ENCODE results near the gene CFAP65.
A peak's percentile ranks its signal among the peaks of the same experiment; 100 is the strongest.

The CFAP65 gene

GRCh38 chr2:219057709-219058540 is 16.6 kb upstream of the CFAP65 start:
- peak; percentile 64 to 80 for DNase-seq
- TF ChIP-seq POLR2A (IDR thresholded peaks at IDR 0.05; ENCODE audit: low read length) (no peak), GATA1 (IDR thresholded peaks at IDR 0.05; ENCODE audit: low read depth, low read length) (no peak)

DNA sequence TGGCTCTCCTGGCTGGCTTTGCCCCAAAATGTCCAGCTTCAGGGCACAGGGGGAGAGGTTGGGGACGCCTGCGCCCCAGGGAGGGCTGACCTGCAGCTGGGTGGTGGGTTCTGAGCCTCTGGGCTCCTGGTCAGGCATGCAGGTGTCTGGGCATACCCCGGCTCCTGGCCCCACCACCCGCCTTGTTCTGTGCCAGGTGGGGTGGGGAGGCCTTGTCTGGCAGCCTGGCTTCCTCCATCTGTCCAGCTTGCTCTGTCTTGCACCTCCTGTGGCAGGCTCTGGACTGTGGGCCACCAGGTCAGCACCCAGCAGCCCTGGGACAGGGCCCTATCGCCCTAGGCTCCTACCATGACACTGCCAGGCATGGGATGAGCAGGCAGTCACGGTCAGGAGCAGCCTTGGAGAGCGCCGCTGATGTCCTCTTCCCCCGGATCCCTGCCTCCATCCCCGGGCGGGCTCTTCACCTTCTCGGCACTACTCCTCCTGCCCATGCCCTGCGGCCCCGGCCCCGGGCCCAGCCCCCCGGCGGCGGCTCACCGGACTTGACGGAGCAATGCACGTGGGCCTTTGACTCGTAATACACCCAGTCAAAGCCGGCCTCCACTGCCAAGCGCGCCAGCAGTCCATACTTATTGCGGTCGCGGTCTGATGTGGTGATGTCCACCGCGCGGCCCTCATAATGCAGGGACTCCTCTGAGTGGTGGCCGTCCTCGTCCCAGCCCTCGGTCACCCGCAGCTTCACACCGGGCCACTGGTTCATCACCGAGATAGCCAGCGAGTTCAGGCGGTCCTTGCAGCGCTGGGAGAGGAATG is 15.8 kb upstream of the CFAP65 start:
- DNase-seq = no peak
- no peak for TF ChIP-seq GATA1 (IDR thresholded peaks at IDR 0.05; ENCODE audit: low read depth, low read length)
- no peak for TF ChIP-seq POLR2A (IDR thresholded peaks at IDR 0.05; ENCODE audit: low read length)

GRCh38 chr2:219056176-219056895 is 15.0 kb upstream of the CFAP65 start:
- DNase-seq = no peak
- TF ChIP-seq POLR2A (IDR thresholded peaks at IDR 0.05; ENCODE audit: low read length) (no peak), GATA1 (IDR thresholded peaks at IDR 0.05; ENCODE audit: low read depth, low read length) (no peak)

GRCh38 chr2:219054956-219055903 is 13.9 kb upstream of the CFAP65 start:
- DNase-seq = no peak
- TF ChIP-seq POLR2A (IDR thresholded peaks at IDR 0.05; ENCODE audit: low read length) (no peak), GATA1 (IDR thresholded peaks at IDR 0.05; ENCODE audit: low read depth, low read length) (no peak)

DNA sequence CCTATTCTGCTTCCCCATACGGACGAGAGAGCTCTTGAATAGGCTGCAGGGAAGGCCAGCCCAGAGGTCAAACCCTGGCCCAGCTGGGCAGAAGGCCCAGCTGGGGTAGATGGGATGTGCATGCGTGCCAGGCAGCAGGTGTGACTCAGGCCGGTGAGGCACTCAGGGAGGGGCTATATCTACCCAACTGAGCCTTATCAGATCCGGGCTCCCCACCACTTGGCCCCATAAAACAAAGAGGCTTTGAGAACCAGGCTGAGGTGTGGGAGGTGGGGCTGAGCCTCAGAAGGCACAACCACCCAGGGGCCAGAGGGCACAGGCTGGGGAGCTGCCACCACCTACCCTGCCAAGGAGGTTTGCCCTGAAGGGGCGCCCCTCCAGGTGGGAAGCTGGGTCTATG is 8.0 kb upstream of the CFAP65 start:
- DNase-seq = no peak
- TF ChIP-seq GATA1 (IDR thresholded peaks at IDR 0.05; ENCODE audit: low read depth, low read length) = no peak
- no peak for TF ChIP-seq POLR2A (IDR thresholded peaks at IDR 0.05; ENCODE audit: low read length)

- no peak for TF ChIP-seq GATA1 (IDR thresholded peaks at IDR 0.05; ENCODE audit: low read depth, low read length)
- TF ChIP-seq POLR2A (IDR thresholded peaks at IDR 0.05; ENCODE audit: low read length) = no peak
- peak; percentile 28 to 38 for DNase-seq
Measured at GRCh38 chr2:219045937-219046550, 4.7 kb upstream of the CFAP65 start.

GRCh38 chr2:219042750-219043149 is 1.4 kb upstream of the CFAP65 start:
- no peak for TF ChIP-seq POLR2A (IDR thresholded peaks at IDR 0.05; ENCODE audit: low read length)
- no peak for TF ChIP-seq GATA1 (IDR thresholded peaks at IDR 0.05; ENCODE audit: low read depth, low read length)
- DNase-seq = no peak

DNA sequence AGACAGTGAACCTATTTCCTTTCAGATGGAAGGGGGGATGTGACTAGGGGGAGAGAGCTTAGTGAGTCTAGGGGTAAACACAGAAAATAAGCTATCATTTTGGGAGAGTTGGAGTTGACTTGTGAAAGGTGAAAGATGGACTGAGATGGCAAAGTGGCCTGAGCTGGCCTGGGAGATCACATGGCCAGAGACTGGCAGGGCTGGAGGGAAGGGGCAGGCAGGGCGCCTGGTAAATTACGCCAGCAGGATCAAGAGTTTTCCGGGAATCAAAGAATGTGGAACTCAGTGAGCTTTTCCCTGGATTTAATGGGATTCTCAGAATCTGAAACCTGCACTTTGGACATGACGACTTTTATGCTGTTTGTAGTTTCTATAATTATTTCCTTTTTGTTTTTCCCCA is 841 bp upstream of the CFAP65 start:
- DNase-seq = no peak
- no peak for TF ChIP-seq GATA1 (IDR thresholded peaks at IDR 0.05; ENCODE audit: low read depth, low read length)
- no peak for TF ChIP-seq POLR2A (IDR thresholded peaks at IDR 0.05; ENCODE audit: low read length)

DNA sequence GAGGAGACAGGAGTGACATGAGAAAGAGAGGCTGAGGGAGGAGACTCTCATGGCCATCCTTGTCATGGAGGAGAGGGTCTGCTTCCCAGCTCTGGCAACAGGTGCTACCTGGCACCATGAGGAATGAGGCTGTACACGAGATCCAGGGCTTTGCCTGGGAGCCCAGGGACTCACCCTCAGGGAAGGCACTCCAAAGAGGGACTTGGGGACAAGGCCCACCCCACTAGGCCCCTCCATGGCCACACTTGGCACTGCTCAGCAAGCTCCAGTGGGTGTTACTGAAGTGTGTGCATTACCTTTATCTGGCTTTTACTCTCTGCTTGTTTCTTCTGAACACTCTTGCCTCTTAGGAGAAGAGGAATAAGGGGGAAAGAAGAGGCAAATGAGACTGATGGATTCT is 2.7 kb downstream of the CFAP65 start:
- no peak for DNase-seq
- TF ChIP-seq GATA1 (IDR thresholded peaks at IDR 0.05; ENCODE audit: low read depth, low read length) (no peak), POLR2A (IDR thresholded peaks at IDR 0.05; ENCODE audit: low read length) (no peak)

GRCh38 chr2:219037783-219038499 is 3.4 kb downstream of the CFAP65 start:
- no peak for DNase-seq
- TF ChIP-seq POLR2A (IDR thresholded peaks at IDR 0.05; ENCODE audit: low read length) (no peak), GATA1 (IDR thresholded peaks at IDR 0.05; ENCODE audit: low read depth, low read length) (no peak)

GRCh38 chr2:219035942-219036341 is 5.4 kb downstream of the CFAP65 start:
- TF ChIP-seq GATA1 (IDR thresholded peaks at IDR 0.05; ENCODE audit: low read depth, low read length) (no peak), POLR2A (IDR thresholded peaks at IDR 0.05; ENCODE audit: low read length) (no peak)
- DNase-seq = no peak

DNA sequence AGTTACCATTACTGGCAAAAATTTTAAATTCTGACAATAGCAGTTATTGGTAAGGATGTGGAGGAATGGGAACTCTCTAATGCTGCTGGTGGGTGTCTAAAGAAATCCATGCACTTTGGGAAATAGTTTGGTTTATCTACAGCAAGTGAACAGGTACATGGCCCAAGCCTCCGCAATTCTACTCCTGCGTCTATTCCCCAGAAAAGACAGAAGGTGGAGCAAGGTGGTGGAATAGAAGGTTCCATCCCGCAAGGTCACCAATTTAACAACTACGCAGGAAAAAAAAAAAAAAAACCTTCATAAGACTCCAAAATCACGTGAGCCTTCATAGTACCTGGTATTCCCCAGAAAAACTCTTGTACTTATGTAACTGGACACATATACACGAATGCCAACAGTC is 6.5 kb downstream of the CFAP65 start:
- TF ChIP-seq GATA1 (IDR thresholded peaks at IDR 0.05; ENCODE audit: low read depth, low read length) (no peak), POLR2A (IDR thresholded peaks at IDR 0.05; ENCODE audit: low read length) (no peak)

More for the DNA sequence above, 6.5 kb downstream of the CFAP65 start:
- no peak for DNase-seq

All from erythroblast (primary cell).